Ishikawa (cell line): Measurements from ENCODE around the gene B3GLCT.

Experiments
- CEBPB ChIP-seq: IDR thresholded peaks from 2 replicates; pipeline ENCODE4 v1.6.1; 2012
- CREB1 ChIP-seq: IDR thresholded peaks from 2 replicates; pipeline ENCODE4 v1.6.1; 2012; ENCODE audit warnings: low read depth
- EGR1 ChIP-seq: IDR thresholded peaks from 2 replicates; pipeline ENCODE4 v1.6.1; 2012
- EP300 ChIP-seq: IDR thresholded peaks from 2 replicates; pipeline ENCODE4 v1.6.1; 2012; ENCODE audit warnings: borderline replicate concordance
- FOXM1 ChIP-seq: IDR thresholded peaks from 2 replicates; pipeline ENCODE4 v1.6.1; 2012; ENCODE audit warnings: low read depth, borderline replicate concordance
- NFIC ChIP-seq: IDR thresholded peaks from 2 replicates; pipeline ENCODE4 v1.6.1; 2012
- RAD21 ChIP-seq: IDR thresholded peaks from 2 replicates; pipeline ENCODE4 v1.6.1; 2012; ENCODE audit warnings: low read depth
- REST ChIP-seq: IDR thresholded peaks from 2 replicates; pipeline ENCODE4 v1.6.1; 2012; ENCODE audit warnings: low read depth, mild to moderate bottlenecking
- TAF1 ChIP-seq: IDR thresholded peaks from 2 replicates; pipeline ENCODE4 v1.6.1; 2012; ENCODE audit warnings: low read depth, mild to moderate bottlenecking
- TEAD4 ChIP-seq: IDR thresholded peaks from 2 replicates; pipeline ENCODE4 v1.6.1; 2012
- YY1 ChIP-seq: IDR thresholded peaks from 2 replicates; pipeline ENCODE4 v1.6.1; 2012; ENCODE audit warnings: low read depth
- ZBTB7A ChIP-seq: IDR thresholded peaks from 2 replicates; pipeline ENCODE4 v1.6.1; 2012; ENCODE audit warnings: low read depth
- TF ChIP-seq, protein P1 (sequence below): IDR thresholded peaks from 2 replicates; pipeline ENCODE4 v1.6.1; 2012

- no peak for TF ChIP-seq YY1
- no peak for TF ChIP-seq EGR1
- no peak for TF ChIP-seq ZBTB7A
- TF ChIP-seq, protein P1, sequence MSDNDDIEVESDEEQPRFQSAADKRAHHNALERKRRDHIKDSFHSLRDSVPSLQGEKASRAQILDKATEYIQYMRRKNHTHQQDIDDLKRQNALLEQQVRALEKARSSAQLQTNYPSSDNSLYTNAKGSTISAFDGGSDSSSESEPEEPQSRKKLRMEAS = no peak
- no peak for TF ChIP-seq REST
- no peak for TF ChIP-seq NFIC
- TF ChIP-seq EP300 = no peak
- TF ChIP-seq TAF1 = no peak
- TF ChIP-seq FOXM1 = no peak
- TF ChIP-seq CREB1 = no peak
- no peak for TF ChIP-seq RAD21
- TF ChIP-seq CEBPB = no peak
- no peak for TF ChIP-seq TEAD4
Measured at GRCh38 chr13:31261241-31261640, 61.5 kb downstream of the B3GLCT start.
